OCI-M2 (cell line): ENCODE data around the gene PEX10.

Experiments used
- DNase-seq: peaks from one replicate; lab custom pipeline; 2025; ENCODE audit not compliant: unreplicated experiment; lab: John Stamatoyannopoulos, UW

The PEX10 gene

DNA sequence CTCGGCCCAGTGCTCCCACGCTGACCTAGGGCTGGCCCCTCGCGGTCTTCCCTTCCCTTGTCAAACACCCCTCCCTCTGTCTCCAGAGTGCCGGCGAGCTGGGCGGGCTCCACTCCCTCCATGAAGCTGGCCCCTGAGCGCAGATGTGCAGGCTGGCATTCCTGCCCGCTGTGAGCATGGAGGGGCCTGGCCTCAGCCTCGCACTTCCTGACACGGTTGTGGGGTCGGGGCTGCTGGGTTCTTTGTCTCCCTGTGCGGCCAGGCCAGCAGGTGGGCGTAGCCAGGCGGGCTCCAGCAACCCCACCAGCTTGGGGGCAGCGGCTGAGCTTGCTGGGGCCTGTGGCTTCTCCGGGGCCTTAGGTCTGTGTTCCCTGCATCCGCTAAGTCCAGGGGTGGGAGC, 14.2 kb upstream of the PEX10 start:
- no peak for DNase-seq

DNA sequence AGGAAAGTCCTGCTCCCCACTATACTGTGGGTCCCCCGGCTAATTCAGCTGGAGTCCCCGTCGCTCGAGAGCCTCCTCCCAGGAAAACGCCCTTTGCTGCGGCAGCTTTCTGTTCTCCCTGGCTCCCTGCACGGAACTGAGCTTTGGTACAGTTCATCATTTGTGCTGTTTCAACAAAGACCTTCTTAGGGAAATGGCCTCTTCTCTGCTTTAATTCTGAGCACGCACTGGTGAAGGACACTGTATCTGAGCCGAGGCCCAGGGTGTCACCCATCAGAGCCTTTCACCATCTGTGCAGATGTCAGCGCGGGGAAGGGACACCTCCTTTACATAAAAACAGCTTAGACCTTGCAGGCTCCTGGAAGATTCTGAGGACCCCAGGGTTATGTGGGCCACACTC, 13.5 kb upstream of the PEX10 start:
- DNase-seq = no peak

DNA sequence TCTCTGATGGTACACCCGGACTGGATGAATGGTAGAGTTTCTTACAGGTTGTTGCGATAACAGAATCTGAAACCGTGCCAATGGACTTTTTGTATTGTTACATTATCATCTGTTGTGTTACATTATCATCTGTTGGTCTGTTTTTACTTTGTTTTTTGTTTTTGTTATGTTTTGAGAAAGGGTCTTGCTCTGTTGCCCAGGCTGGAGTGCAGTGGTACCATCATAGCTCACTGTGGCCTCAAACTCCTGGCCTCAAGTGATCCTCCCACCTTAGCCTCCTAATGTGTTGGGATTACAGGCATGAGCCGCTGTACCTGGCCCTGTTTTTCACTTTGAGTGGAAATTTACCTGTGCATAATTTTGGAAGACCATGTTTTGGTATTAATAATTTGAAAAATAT, 10.2 kb upstream of the PEX10 start:
- DNase-seq = no peak

DNA sequence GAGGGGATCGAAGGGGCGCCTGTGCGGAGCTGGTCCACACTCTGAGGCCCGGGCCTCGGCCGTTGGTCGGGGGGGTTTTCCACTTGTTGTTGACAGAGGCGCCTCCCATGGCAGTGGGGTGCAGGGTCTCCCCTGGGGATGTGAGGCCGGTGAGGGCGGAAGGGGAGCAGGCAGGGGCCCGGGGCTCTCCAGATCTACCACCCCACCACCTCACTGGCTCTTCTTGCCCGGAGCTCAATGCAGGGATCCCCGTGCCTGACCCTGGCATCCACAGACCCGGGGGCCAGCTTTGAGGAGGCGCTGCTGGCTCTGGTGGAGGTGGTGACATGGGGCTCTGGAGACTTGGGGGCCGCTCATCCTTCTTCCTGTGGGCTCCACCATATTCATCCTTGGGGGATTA, 7.1 kb upstream of the PEX10 start:
- DNase-seq = no peak

DNA sequence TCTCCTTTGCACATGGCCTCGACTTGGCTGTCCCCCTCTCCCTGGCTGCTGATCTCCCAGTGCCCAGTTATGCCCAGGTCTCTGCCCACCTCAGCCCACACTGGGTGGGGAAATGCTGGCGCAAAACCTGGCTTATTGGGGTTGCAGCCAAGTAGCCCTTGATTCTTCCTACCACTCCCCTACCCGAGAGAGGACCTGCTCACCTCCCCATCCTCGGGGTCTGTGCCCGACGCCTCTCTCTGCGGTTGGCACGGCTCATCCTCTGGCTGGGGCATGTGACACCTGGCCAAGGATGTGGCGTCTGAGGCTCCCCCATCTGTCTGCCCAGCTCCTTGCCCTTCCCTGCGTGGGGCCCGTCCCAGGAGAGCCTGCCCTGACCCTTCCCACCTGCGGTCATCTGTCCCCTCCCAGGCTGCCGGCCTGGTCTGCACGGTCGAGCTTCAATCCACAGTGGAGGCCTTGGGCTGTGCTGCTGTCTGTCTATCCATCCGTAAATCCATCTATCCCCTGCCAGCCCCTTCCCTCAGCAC, 6.5 kb upstream of the PEX10 start:
- DNase-seq = no peak

DNA sequence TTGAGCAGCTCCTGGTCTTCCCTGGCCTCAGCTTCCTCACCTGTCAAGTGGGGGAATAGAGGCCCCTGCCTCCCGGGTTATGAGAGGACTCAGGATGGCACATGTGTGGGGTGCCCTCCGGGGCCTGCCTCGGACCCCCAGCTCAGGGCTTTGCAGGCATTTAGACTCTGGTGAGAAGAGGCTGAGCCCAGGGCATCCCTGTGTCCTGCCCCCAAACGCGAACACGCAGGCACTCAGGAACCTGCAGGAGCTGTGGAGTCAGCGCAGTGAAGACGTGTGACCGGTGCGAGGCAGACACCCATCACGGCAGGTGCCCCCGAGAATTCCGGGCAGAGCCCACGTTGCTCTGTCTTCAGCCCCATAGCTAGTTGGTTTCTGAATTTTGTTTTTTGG, 5.5 kb upstream of the PEX10 start:
- no peak for DNase-seq

DNA sequence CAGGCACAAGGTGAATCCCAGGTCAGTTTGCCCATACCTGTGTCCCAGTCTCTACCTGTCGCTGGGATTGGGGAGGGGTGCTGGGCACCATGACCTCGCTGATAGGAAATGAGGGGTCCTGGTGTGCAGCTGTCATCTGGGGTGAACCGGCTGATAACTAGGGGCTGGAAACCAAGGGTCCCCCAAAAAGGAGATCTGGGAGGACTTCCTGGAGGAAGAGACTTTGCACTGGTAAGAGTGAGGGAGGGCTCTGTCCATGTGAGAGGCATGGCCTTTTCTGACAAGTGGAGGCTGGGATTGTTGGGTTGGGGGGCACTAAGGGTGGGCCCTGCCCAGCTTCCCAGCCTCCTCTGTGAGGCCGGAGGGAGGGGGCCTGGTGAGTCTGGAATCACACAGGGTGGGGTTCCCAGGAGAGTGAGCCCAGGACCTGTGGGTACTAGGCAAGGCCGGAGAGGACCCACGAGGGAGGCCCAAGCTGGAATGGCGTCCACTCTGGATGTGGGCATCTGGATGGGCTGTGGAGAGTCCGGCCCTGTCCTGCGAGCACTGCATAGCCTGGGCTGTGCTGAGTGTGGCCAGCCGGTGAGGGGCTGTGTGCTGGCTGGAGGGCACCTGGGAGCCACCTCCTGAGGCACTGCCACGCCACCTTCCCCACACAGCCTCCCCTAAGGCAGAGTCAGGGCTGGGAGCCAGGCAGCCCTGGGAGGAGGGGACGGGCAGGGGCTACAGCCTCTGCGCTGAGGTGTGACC, 4.9 kb upstream of the PEX10 start:
- DNase-seq = no peak

DNA sequence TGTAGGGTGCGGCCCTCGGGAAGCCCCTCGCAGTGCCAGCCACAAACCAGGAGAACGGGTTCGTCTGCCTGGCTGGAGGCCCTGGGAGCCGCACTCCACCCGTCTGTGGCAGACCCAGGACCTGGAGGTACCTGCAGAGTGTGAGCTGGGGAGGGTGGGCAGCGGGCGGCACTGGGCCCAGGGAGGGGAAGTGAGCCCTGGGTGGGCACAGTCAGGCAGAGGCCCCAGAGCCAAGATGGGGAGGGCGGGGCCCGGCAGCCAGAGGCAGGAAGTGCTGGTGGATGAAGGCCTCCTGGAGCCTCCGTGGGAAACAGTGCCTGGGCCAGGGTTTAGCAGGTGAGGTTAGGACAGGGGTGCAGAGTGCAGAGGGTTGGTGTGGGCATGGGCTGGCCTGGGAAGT, 4.0 kb upstream of the PEX10 start:
- DNase-seq = no peak

DNA sequence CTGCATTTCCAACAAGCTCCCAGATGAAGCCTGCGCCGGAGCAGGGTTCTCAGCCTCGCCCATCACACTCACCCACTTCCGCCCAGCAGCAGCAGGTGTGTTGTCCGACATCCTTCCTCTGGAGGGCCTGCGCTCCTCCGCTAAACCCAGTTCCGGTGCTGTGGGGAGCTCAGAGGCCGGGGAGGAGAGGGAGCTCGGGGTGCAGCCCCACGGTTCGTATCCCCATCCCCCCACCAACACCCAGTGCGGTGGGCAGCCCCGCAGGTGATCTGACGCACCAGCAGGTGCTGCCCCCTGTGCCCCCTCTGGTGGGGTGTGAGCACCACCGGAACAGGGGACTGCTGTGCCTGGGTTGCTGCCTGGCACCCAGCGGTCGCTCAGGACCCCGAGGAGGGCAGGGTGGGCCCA, 3.4 kb upstream of the PEX10 start:
- DNase-seq = no peak

DNA sequence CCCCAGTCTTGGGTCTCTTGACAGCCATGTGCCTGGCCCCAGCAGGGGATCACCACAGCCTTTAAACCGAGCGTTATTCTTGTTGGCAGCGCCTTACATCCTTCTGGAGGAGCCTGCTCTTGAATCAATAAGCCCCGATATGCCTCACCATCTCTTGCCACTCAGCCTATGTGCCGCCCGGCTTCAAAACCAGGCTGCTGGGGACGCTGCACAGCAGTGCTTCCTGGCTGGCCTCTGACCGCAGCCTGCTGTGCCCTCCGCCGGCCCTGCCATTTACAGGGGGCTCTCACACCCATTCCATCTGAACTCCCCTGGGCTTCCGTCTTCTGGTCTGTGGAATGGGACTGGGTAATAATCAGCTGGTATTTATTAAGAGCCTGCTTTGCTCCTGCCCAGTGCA, 3.0 kb upstream of the PEX10 start:
- no peak for DNase-seq

DNA sequence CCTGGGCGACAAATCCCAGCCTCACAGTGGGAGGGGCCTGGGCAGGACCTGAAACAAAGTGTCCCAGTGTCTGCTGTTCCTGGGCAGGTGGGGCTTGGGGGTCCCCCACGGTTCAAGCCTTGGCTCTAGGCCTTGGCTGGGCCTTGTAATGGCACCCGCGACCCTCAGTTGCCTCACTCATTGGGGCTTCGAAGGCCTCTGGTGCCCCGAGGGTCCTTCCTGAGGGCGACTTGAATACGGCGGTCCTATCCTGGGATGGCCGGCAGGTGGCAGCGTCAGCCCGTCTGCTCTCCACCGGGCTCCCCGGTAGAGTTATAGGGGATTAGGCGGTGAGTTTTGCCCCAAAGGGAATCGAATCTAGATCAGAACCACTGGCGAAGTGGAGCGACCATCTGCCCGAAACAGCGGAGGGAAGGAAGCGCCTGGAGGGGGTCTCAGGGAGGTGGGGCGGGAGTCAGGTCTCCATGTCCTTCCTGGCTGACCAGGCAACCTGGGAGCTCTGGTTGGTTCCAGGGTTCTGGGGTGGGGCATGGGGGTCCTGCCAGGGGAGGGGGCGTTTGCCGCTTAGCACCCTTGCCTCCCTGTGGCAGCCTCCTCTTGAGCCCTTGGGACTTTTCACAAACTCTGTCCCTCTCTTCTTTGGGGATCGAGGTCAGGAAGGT, 2.1 kb upstream of the PEX10 start:
- peak; percentile 13 for DNase-seq

DNA sequence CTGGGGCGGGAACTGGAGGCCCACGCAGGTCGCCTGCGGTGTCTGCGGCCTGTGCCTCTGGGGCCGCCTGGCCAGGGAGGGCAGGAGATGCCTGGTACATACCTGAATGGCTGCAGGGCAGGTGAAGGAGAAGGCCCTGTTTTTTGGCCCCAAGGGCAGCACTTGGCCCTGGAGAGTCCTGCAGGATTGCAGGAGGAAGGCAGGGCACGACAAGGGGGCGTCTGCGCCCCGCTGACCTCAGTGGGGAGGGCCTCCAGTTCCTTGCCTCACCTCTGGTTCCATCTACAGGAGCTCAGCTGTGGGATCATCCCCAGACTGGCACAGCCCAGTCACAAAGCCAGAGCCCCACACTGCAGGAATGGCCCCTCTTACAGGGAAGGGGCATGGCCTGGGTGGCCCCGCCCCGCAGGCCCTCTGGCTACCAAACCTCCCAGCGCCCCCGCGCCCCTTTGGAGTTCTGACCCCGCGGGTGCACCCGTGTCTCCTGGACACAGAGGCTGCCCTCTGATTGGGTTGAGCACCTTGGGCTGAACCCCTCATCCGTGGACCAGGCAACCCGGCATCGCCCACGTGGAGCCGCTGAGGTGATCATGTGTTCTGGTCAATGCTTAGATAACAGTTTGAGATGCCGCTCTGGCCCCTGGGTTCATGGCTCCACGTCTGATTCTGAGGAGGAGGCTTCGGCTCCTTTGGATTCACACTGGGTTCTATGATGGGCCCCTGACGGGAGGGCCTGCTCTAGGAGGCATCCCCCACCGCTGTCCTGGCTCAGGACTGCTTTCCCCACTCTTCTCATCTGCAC, 1.3 kb upstream of the PEX10 start:
- no peak for DNase-seq

DNA sequence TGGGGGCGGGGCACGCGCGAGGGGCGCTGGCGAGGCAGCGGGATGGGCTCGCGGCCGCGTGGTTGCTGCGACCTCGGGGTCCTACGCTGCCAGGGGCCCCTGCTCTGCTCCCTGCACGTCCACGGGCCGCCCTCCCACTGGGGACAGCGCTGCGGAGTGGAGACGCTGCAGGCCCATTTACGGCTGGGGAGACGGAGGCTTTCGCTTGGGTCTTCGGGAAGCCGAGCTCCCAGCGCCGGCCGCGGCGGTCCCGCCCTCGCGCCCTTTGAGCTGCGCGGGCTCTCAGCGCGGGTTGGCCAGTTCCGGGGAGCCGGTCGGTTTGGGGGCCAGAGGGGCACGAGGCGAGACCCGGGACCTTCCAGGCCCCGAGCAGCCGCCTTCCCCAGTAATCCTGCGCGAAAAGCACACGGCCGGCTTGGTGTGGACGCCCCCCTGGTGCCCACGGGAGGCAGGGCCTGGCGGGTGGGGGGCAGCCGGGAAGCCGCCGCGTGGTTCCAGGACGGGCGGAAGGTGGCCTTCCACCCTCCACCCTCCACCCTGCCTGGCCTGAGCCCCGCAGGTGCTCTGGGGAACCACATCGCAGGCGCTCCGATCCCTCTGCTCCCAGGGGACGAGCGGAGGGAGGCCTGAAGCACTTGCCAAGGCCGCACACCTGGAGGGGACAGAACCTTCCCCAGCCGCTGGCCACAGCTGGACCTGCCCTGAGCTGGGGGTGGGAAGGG, 570 bp upstream of the PEX10 start:
- DNase-seq = no peak

DNA sequence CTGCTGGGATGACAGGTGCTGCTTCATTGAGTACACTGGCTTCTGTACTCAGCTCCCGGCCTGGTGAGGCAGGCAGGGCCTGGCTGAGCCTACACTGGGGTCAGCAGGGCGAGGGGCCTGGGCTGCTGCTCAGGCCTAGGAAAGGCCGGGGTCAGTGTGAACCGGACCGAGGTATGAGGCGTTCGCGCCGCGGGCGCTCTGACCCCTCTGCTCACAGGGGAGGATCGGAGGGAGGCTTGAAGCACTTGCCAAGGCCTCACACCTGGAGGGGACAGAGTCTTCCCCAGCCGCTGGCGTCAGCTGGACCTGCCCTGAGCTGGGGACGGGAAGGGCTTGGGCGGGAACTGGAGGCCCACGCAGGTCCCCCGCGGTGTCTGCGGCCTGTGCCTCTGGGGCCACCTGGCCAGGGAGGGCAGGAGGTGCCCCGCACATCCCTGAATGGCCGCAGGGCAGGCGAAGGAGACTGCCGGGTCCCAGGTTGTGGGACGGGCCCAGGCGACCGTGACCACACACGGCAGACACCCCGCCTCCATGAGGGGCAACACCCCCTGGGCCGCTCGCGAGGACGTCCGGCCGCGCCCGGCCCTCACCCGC, 466 bp downstream of the PEX10 start:
- DNase-seq = no peak

DNA sequence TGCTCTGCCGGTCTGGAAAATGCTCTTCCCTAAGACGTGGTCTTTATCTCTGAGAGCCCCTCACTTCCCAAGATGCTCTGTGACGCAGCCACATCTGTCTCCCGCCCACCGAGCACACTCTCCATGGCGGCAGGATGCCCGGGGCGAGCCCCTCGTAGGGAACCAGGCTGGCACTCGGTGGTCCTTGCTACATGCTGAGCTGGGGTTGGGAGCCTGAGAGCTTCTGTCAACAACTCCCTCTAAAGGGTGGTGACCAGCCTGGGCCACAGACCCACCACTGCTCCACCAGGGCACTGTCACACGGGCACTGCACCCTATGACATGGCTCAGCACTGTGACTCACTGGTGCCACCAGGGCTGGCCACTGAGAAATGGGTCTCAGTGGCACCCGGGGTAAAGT, 2.6 kb downstream of the PEX10 start:
- no peak for DNase-seq

DNA sequence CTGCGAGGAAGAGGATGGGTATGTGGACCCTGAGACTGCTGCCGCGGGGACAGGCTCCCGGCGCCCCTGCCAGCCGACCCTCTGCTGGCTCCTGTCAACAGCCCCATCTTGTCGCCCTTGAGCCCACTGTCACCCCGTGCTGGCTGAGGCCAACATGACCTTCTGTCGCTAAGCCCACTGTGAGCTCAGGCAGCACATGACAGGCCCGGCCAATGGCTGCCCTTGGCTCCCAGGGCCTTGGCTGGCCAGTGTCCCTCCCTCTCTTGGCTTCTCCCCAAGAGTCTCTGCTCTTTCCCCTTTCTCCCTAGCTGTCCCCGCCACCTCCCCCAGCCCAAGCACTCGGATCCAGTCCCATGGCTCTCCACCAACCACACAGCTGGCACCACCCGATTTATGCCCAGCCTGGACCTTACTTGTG, 3.5 kb downstream of the PEX10 start:
- DNase-seq = no peak

DNA sequence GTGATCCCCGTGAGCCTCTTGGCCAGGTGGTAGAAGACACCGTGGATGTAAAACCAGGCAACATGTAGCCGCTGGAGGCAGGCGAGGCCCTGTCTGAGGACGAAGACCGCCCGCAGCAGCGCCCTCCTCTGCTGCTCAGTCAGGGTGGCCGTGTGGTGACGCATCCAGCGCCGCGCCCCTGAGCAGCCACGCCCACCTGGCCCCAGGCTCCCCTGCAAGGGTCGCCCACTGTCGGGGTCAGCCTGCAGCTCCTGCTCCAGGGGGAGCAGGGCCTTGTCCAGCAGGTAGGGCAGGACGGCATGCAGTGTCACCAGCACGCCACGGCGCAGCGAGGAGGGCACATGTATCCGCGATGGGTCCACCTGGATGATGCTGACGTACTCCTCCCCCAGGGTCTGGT, 3.9 kb downstream of the PEX10 start:
- no peak for DNase-seq

DNA sequence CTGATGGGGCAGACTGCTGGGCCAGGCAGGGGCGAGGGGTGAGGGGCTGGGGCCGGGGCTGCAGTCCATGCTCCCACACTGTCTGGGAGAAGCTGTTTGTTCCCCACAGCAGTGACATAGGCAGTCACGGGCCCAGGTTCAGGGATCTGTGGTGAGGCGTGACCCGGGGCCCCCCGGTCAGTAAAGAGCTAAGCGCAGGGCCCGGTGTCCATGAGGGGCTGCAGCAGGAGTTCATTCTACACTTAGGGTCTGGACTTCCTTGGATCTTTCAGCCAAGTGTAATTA, 4.4 kb downstream of the PEX10 start:
- DNase-seq = no peak

DNA sequence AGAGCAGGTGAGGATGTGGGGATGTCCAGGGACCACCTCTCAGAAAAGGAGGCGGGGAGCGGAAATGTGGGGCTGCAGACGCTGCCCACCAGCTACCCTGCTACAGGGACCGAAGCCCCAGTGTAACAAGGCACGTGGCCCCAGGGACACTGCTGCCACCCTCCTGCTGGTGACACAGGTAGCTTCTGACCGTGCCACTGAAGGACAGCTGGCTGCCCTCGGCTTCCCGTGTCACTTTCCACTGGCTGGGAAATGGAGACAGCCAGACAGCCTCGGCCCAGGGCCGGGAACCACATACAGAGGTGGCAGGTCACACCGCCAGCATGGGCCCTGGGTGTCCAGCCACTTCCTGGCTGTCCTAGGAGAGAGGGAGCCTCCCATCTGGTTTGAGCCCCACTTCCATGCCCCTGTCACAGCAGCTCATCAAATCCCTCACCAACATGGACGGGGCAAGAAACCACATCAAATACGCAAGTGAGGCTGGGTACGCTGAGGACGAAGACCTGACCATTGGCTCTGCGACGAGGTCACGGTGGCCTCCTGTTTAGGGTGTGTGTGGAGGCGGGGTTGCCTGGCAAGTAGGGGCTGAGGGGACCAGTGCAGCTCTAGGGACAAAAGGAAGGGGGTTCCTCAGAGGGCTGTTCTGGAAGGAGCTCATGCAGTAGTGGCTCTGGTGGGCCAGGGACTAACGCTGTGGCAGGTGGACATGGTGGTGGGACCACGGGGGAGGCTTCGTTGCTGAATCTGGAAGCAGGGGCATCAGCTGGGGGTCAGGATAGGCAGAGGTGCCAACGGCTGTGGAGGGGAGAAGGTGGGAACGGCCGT, 5.0 kb downstream of the PEX10 start:
- DNase-seq = no peak

DNA sequence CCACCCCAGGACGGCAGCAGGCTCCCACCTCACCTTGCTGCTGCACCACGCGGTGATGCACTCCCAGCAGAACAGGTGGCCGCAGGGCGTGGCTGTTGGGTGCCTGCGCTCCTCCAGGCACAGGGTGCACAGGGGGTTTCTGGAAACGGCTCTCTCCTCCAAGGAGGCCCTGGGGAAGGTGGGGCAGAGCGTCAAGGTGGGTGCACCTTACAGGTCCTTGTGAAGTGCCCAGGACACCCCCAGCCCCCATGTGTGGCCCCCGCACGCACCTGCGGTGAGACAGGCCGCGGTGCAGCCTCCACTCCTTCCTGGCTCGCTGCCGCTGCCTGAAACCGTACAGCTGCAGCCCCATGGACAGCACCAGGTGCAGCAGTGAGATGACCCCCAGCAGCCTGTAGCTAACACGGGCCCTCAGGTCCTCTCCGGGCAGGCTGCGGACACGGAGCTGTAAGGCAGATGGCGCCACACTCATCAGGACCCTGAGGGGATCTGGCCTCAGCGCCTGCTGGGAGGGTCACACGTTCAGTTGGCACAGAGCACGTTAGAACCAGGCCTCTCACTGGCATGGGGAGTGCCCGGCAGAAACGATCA, 5.8 kb downstream of the PEX10 start:
- no peak for DNase-seq
